ENCODE data around the gene ADD1.
A peak's percentile ranks its signal among the peaks of the same experiment; 100 is the strongest.

Gene ADD1

GRCh38 chr4:2939383-2940243 lies 96.0 kb downstream of the ADD1 start:
- no peak overlapping the region for H3K4me3 ChIP-seq (ENCODE audit: insufficient read depth, low read depth, low read length, poor library complexity, severe bottlenecking)
- H3K36me3 ChIP-seq (ENCODE audit: control insufficient read depth, insufficient read depth, low read length), result peaks cover 58% of the 10 kb centered on the region

DNA sequence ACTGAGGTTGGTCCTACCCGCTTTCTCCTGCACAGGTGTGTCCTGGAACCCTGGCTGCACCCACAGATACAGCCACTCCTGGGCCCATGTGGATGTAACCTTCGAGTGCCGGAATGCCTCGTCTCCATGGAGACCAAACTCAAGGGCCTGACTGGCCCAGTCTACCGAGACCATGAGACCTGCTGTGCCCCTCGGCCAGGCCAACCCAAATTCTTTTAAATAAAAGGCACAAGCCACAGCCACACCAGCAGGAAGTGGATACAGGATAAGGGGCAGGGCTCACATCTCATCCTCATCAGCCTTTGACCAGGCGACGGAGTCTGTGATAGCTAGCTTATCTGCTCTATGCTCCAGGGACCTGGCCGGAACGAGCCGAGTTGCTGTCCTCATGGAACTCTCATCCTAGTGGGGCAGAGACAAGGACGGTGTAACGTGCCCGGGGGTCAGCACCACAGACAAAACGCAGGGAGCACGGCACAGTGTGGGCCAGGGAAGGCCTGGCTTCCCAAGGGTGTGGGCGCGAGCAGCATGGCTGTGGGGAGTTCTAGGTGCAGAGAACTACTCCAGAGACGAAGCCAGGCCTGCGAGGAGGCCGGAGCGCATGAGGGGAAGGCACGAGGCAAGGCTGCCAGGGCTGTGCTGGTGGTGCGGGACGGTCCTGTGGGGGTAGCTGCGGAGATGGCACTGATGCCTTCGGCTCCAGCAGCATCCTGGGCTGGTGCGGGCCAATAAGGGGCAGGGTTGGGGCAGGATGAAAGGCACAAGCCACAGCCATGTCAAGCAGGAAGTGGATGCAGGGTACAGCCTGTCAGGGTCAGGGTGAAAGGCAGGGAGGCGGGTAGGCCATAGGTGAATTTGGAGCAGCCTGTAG lies 96.9 kb downstream of the ADD1 start:
- Histone ChIP-seq H3K27ac (ENCODE audit: insufficient read depth, low read length, poor library complexity, severe bottlenecking) (no peak overlapping the region), H3K9me3 (ENCODE audit: control insufficient read depth, low read length) (no peaks in the 10 kb centered on the region), H3K36me3 (ENCODE audit: control insufficient read depth, insufficient read depth, low read length) (peaks cover 67% of the 10 kb centered on the region), H3K27me3 (replicated peaks; ENCODE audit: control insufficient read depth, insufficient read depth, low read length, poor library complexity, severe bottlenecking) (no peaks in the 10 kb centered on the region), H3K4me3 (ENCODE audit: insufficient read depth, low read depth, low read length, poor library complexity, severe bottlenecking) (no peak overlapping the region), H3K4me1 (ENCODE audit: control insufficient read depth, insufficient read depth, low read length, poor library complexity, severe bottlenecking) (peaks cover 21% of the 10 kb centered on the region)
- no peak for DNase-seq

More at GRCh38 chr4:2939383-2940243, 96.0 kb downstream of the ADD1 start:
- Histone ChIP-seq H3K27ac (ENCODE audit: insufficient read depth, low read length, poor library complexity, severe bottlenecking) (no peak overlapping the region), H3K4me1 (ENCODE audit: control insufficient read depth, insufficient read depth, low read length, poor library complexity, severe bottlenecking) (peaks cover 28% of the 10 kb centered on the region), H3K9me3 (ENCODE audit: control insufficient read depth, low read length) (no peaks in the 10 kb centered on the region), H3K27me3 (replicated peaks; ENCODE audit: control insufficient read depth, insufficient read depth, low read length, poor library complexity, severe bottlenecking) (no peaks in the 10 kb centered on the region)
- no peak for DNase-seq

DNA sequence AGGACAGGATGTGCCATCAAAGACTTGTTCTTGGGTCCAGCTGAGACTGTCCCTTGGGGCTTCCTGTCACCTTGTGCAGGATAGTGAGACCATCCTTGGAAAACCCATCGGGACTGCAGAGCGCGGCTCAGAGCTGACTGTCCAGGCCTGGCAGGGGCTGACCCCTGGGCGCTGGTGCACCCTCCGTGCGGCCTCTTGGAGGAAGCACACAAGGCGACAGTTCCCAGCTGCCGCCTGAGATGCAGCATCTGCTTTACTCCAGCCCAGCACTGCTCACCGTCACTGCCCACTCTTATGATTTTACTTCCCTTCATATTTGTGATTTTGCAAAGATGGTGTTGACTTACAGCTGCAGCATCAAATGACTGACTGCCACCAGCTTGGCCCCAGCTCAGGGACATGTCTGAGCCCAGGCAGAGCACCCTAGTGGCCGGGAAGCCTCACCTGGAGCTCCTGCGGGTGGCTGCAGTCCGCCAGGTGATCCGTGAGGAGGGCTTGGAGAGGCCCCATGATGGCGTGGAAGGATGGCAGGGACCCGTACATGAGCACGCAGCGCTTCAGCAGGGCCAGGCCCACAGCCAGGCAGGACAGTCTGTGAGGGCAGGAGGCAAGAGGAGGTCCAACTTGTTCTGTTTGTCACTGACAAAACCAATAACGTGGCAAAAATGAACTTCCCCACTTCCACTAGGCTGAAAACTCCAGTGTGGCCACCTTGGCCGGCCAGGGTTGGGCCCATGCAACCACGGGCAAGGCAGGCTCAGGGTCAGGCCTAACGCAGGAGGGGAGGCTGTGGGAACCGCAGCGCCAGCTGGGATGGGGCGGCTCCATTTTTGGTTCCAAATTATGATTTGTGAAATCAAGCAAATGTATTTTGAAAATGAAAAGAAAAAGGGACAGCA lies 97.7 kb downstream of the ADD1 start:
- Histone ChIP-seq H3K27ac (ENCODE audit: insufficient read depth, low read length, poor library complexity, severe bottlenecking) (no peak overlapping the region), H3K4me3 (ENCODE audit: insufficient read depth, low read depth, low read length, poor library complexity, severe bottlenecking) (no peak overlapping the region), H3K9me3 (ENCODE audit: control insufficient read depth, low read length) (no peaks in the 10 kb centered on the region), H3K27me3 (replicated peaks; ENCODE audit: control insufficient read depth, insufficient read depth, low read length, poor library complexity, severe bottlenecking) (no peaks in the 10 kb centered on the region), H3K4me1 (ENCODE audit: control insufficient read depth, insufficient read depth, low read length, poor library complexity, severe bottlenecking) (peaks cover 12% of the 10 kb centered on the region), H3K36me3 (ENCODE audit: control insufficient read depth, insufficient read depth, low read length) (peaks cover 73% of the 10 kb centered on the region)
- no peak for DNase-seq

DNA sequence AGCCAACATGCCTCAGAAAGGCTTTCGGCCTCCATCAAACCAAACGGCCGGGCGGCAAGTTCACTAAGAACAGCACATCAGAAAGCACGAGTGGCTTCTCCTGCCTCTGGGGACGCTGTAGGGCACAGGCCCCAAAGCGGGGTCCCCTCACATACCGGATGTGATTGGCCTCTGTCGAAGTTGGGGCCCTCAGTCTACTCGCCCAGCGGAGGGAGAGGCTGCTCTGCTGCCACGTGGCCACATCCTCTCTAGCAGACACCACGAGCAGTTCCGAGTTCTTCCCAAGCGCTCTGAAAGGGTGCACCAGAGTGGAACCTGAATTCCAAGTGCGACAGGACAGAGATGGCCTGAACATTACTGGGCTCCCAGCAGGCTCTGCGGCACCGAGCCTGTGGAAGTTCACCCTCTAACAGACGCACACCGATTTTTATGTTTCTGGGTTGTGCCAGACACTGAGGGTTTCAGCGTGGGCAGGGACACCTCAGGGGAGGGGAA lies 98.4 kb downstream of the ADD1 start:
- no peak for DNase-seq

DNA sequence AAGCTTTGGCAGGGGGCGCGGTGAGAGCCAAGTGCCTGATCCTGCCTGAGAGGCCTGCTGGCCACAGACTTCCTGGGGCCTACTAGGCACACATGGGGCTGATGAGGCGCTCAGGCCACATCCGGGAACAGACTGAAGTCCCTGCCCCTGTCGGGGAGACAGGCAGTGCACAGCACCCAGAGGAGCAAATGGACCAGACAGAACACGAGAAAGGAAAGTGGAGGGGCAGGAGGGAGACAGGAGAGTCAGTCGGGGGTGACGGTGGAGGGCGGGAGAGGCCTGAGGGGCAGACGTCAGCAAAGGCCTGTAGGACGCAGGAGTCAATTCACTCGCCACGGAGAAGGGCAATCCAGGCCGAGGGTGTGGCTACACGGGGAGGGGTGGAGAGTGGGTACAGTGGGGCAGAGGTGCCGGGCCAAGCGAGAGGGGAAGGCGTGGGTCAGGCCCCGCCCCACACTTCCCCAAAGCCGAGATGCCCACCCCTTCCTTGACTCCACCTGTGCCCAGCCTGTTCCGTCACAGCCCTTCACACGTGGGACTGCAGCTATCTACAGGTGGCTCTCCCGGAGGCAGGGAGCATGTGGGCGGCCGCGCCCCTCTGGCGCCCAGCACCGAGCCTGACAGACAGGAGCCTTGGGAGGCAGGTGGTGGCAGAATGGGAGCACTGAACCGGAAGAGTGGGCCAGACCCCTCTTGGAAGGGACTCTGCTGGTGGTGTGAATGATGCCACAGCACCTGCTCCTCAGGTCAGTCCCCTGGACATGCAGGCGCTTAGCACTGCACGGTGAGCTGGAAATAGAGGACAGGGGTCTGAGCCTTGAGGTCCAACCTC lies 99.1 kb downstream of the ADD1 start:
- peak overlapping the region; percentile 28 for H3K27ac ChIP-seq (ENCODE audit: insufficient read depth, low read length, poor library complexity, severe bottlenecking)
- no peaks in the 10 kb centered on the region for H3K27me3 ChIP-seq (replicated peaks; ENCODE audit: control insufficient read depth, insufficient read depth, low read length, poor library complexity, severe bottlenecking)
- H3K36me3 ChIP-seq (ENCODE audit: control insufficient read depth, insufficient read depth, low read length), result peaks cover 87% of the 10 kb centered on the region
- H3K9me3 ChIP-seq (ENCODE audit: control insufficient read depth, low read length), result no peaks in the 10 kb centered on the region
- no peak overlapping the region for H3K4me3 ChIP-seq (ENCODE audit: insufficient read depth, low read depth, low read length, poor library complexity, severe bottlenecking)
- H3K4me1 ChIP-seq (ENCODE audit: control insufficient read depth, insufficient read depth, low read length, poor library complexity, severe bottlenecking), result no peaks in the 10 kb centered on the region
- DNase-seq, result no peak

More for the DNA sequence above, 98.4 kb downstream of the ADD1 start:
- Histone ChIP-seq H3K27me3 (replicated peaks; ENCODE audit: control insufficient read depth, insufficient read depth, low read length, poor library complexity, severe bottlenecking) (no peaks in the 10 kb centered on the region), H3K9me3 (ENCODE audit: control insufficient read depth, low read length) (no peaks in the 10 kb centered on the region), H3K4me3 (ENCODE audit: insufficient read depth, low read depth, low read length, poor library complexity, severe bottlenecking) (no peak overlapping the region), H3K4me1 (ENCODE audit: control insufficient read depth, insufficient read depth, low read length, poor library complexity, severe bottlenecking) (peaks cover 5% of the 10 kb centered on the region), H3K36me3 (ENCODE audit: control insufficient read depth, insufficient read depth, low read length) (peaks cover 80% of the 10 kb centered on the region), H3K27ac (ENCODE audit: insufficient read depth, low read length, poor library complexity, severe bottlenecking) (peak overlapping the region; percentile 28)

DNA sequence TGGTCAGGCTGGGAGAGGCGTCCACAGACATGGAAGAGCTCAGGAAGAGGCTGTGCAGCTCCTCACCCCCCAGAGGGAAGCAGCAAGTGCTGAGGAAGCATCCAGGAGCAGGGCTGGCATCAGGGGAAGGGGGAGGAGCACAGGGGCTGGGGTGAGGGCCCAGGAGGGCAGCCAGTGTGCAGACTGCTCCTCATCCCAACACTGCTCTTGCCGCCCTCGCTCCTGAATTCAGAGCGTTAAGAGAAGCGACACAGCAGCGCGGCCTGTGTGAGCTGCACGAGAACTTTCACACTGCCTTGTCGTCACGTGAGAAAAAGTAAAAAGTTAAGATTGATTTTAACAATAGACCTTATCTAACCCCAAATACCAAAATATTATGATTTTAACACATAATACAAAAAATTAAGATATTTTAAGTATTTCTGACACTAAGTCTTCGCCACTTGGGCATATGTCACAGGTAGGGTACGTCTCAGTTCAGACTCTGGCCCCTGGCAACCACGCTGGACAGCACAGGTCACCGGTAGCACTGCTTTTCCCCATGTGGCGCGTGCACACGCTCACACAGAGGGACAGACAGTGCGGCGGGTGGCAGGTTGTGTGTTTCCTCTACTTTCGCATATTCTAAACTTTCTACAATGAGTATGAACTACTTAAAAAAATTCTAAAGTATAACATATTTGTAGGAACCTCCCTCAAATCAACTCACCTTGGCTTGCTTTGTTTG lies 99.9 kb downstream of the ADD1 start:
- H3K4me3 ChIP-seq (ENCODE audit: insufficient read depth, low read depth, low read length, poor library complexity, severe bottlenecking), result no peak overlapping the region
- H3K36me3 ChIP-seq (ENCODE audit: control insufficient read depth, insufficient read depth, low read length), result peaks cover 90% of the 10 kb centered on the region
- H3K27me3 ChIP-seq (replicated peaks; ENCODE audit: control insufficient read depth, insufficient read depth, low read length, poor library complexity, severe bottlenecking), result no peaks in the 10 kb centered on the region
- H3K4me1 ChIP-seq (ENCODE audit: control insufficient read depth, insufficient read depth, low read length, poor library complexity, severe bottlenecking), result no peaks in the 10 kb centered on the region
- DNase-seq, result no peak
- H3K27ac ChIP-seq (ENCODE audit: insufficient read depth, low read length, poor library complexity, severe bottlenecking), result no peak overlapping the region
- no peaks in the 10 kb centered on the region for H3K9me3 ChIP-seq (ENCODE audit: control insufficient read depth, low read length)

DNA sequence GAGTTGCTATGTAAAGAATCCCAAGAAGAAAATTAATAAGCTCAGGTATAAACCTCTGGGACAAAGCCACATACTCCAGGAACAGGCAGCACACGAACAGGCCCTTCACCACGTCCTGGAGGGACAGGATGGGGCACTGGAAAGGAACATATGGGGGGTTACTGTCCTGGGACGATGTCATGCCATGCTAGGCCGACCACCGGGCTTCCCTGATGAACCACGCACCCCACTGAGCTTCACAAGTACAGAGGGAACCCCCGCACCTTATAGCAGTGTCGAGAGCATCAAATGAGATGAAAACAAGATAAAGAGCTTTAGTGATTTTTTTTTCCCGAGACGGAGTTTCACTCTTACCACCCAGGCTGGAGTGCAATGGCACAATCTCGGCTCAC lies 100.4 kb downstream of the ADD1 start:
- no peak overlapping the region for H3K4me3 ChIP-seq (ENCODE audit: insufficient read depth, low read depth, low read length, poor library complexity, severe bottlenecking)
- H3K36me3 ChIP-seq (ENCODE audit: control insufficient read depth, insufficient read depth, low read length), result peaks cover 90% of the 10 kb centered on the region
- no peak overlapping the region for H3K27ac ChIP-seq (ENCODE audit: insufficient read depth, low read length, poor library complexity, severe bottlenecking)
- DNase-seq, result no peak
- no peaks in the 10 kb centered on the region for H3K4me1 ChIP-seq (ENCODE audit: control insufficient read depth, insufficient read depth, low read length, poor library complexity, severe bottlenecking)
- no peaks in the 10 kb centered on the region for H3K9me3 ChIP-seq (ENCODE audit: control insufficient read depth, low read length)
- H3K27me3 ChIP-seq (replicated peaks; ENCODE audit: control insufficient read depth, insufficient read depth, low read length, poor library complexity, severe bottlenecking), result no peaks in the 10 kb centered on the region

DNA sequence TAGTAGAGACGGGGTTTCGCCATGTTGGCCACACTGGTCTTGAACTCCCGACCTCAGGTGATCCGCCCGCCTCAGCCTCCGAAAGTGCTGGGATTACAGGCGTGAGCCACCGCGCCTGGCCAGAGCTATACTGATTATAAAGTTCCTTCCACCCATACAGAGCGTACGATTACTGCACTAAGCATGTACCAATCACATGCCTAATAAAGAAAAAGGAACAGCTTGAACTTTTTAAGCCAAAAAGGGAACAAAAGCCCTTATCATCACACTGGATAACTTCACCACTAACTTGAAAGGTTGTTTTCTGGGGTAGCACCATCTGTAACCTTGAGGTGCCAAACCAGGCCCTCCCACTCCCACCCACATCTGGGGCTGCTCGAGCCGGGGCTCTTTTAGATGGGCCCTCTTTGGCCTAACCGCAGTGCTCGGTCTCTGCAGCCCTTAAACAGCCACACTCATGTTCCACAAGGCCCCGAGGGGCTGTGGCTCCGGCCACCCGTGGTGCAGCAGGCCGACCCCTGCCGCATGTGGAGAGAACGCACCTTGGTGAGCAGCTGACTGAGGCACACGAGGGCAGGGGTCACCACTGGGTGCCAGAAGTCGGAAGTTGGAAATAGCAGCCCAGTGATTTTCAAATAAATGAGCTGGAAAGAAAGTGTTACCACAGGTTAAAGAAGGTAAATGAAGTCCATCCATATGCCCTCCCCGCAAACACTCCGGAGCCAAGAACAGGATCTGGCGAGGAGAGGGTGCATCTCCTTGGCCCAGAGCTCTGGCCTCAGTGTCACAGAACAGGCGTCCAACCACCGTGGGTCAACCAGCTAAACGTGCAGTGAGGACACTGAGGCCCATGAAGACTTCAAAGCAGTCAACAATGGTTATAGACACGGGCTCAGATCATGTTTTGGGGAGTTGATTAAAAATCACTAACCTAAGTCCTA lies 101.2 kb downstream of the ADD1 start:
- H3K27ac ChIP-seq (ENCODE audit: insufficient read depth, low read length, poor library complexity, severe bottlenecking), result no peak overlapping the region
- H3K36me3 ChIP-seq (ENCODE audit: control insufficient read depth, insufficient read depth, low read length), result peaks cover 90% of the 10 kb centered on the region
- DNase-seq, result no peak
- no peaks in the 10 kb centered on the region for H3K4me1 ChIP-seq (ENCODE audit: control insufficient read depth, insufficient read depth, low read length, poor library complexity, severe bottlenecking)
- no peaks in the 10 kb centered on the region for H3K27me3 ChIP-seq (replicated peaks; ENCODE audit: control insufficient read depth, insufficient read depth, low read length, poor library complexity, severe bottlenecking)
- no peaks in the 10 kb centered on the region for H3K9me3 ChIP-seq (ENCODE audit: control insufficient read depth, low read length)
- H3K4me3 ChIP-seq (ENCODE audit: insufficient read depth, low read depth, low read length, poor library complexity, severe bottlenecking), result no peak overlapping the region

Data from effector memory CD4-positive, alpha-beta T cell (primary cell).